ENCODE measurements around the gene PNCK. TPM values are rescaled to one million over a fixed set of nuclear protein-coding genes. Genes with fewer than 3 reads are reported as not detected.
"Not testable (repeated sequence)": the region's sequence is repeated elsewhere in the genome, so short reads cannot be mapped to it uniquely, and the experiment has no call there.

The PNCK gene
- total RNA-seq, 1 experiment from 2014 or later: 0.84 TPM

- H3K36me3 ChIP-seq (ENCODE audit: control insufficient read depth in 1 of 2, insufficient read depth in 2 of 2, low read length in 2 of 2); CTCF ChIA-PET; H3K79me2 ChIP-seq (ENCODE audit: insufficient read depth, low read length); H3K9me3 ChIP-seq (ENCODE audit: control insufficient read depth in 1 of 2, insufficient read depth in 1 of 2, low read depth in 1 of 2, low read length in 2 of 2); H3K27ac ChIP-seq (ENCODE audit: low read depth, low read length); POLR2A ChIA-PET; H3K9me2 ChIP-seq (ENCODE audit: insufficient read depth); H2AFZ ChIP-seq (ENCODE audit: low read depth, low read length, poor library complexity, severe bottlenecking); H4K20me1 ChIP-seq (ENCODE audit: insufficient read depth); RAD21 ChIA-PET (ENCODE audit: low non-redundant PET in 1 of 2, low total read pairs in 2 of 2, uncharacterized antibody in 2 of 2, unreplicated experiment in 2 of 2); intact Hi-C loops (cut with micrococcal nuclease); ATAC-seq; H3K9ac ChIP-seq (ENCODE audit: low read length); H3K4me3 ChIP-seq (replicated peaks in 1 of 2; ENCODE audit: low read depth in 1 of 2, low read length in 2 of 2); H3K27me3 ChIP-seq (ENCODE audit: insufficient read depth, low read length); H3K4me2 ChIP-seq (ENCODE audit: low read length); DNase-seq (ENCODE audit: low read depth, low spot score); BruUV-seq (replicated peaks): not testable (repeated sequence)
- H3K4me1 ChIP-seq (ENCODE audit: control insufficient read depth in 1 of 2, insufficient read depth in 2 of 2, low read length in 2 of 2): peaks cover 0 to 14% of the 10 kb centered on the region in 2 experiments; a peak in 2 of 4 replicates
Measured at GRCh38 chrX:153683486-153683885, 9.9 kb upstream of the PNCK start.

GRCh38 chrX:153681175-153681574, 7.6 kb upstream of the PNCK start:
- ATAC-seq (no peak), DNase-seq (ENCODE audit: low read depth, low spot score) (no peak)
- no peak overlapping the region for H3K27ac ChIP-seq (ENCODE audit: low read depth, low read length)
- no peak overlapping the region for H3K4me3 ChIP-seq (replicated peaks in 1 of 2; ENCODE audit: low read depth in 1 of 2, low read length in 2 of 2)
- no peak overlapping the region for H3K4me2 ChIP-seq (ENCODE audit: low read length)
- no peak overlapping the region for H3K9ac ChIP-seq (ENCODE audit: low read length)
- H3K36me3 ChIP-seq (ENCODE audit: control insufficient read depth in 1 of 2, insufficient read depth in 2 of 2, low read length in 2 of 2): no peaks in the 10 kb centered on the region
- intact Hi-C loops (cut with micrococcal nuclease): no loop called here
- H3K9me2 ChIP-seq (ENCODE audit: insufficient read depth): no peaks in the 10 kb centered on the region
- H3K79me2 ChIP-seq (ENCODE audit: insufficient read depth, low read length): no peaks in the 10 kb centered on the region
- no TSS peak for BruUV-seq (replicated peaks)
- no peaks in the 10 kb centered on the region for H3K27me3 ChIP-seq (ENCODE audit: insufficient read depth, low read length)
- peaks cover 0 to 2% of the 10 kb centered on the region in 2 experiments; a peak in 1 of 4 replicates for H3K4me1 ChIP-seq (ENCODE audit: control insufficient read depth in 1 of 2, insufficient read depth in 2 of 2, low read length in 2 of 2)
- ChIA-PET RAD21 (ENCODE audit: low non-redundant PET in 1 of 2, low total read pairs in 2 of 2, uncharacterized antibody in 2 of 2, unreplicated experiment in 2 of 2) (no interaction called here), CTCF (no interaction called here), POLR2A (no interaction called here)
- H2AFZ ChIP-seq (ENCODE audit: low read depth, low read length, poor library complexity, severe bottlenecking): no peak overlapping the region
- no peaks in the 10 kb centered on the region for H4K20me1 ChIP-seq (ENCODE audit: insufficient read depth)
- H3K9me3 ChIP-seq (ENCODE audit: control insufficient read depth in 1 of 2, insufficient read depth in 1 of 2, low read depth in 1 of 2, low read length in 2 of 2): no peaks in the 10 kb centered on the region
- TF ChIP-seq ZNF274 (IDR thresholded peaks at IDR 0.05; ENCODE audit: low read depth, low read length) (no peak), YY1 (IDR thresholded peaks at IDR 0.05; ENCODE audit: extremely low read depth, insufficient replicate concordance, low read depth, low read length) (no peak), REST (IDR thresholded peaks at IDR 0.05; ENCODE audit: low read depth) (no peak), EZH2 (IDR thresholded peaks at IDR 0.05) (no peak), JUND (IDR thresholded peaks at IDR 0.05) (no peak), POLR2A (IDR thresholded peaks at IDR 0.05; ENCODE audit: borderline replicate concordance, extremely low read depth, insufficient read depth, insufficient read length) (no peak), ATF3 (IDR thresholded peaks at IDR 0.05) (no peak), FOSL1 (IDR thresholded peaks at IDR 0.05; ENCODE audit: low read depth) (no peak), EGR1 (IDR thresholded peaks at IDR 0.05; ENCODE audit: low read depth) (no peak), CBX3 (IDR thresholded peaks at IDR 0.05; ENCODE audit: low read depth) (no peak), RAD21 (IDR thresholded peaks at IDR 0.05; ENCODE audit: low read depth) (no peak), TCF7L2 (IDR thresholded peaks at IDR 0.05; ENCODE audit: borderline replicate concordance, extremely low read depth, insufficient read depth, insufficient read length) (no peak), SIN3A (IDR thresholded peaks at IDR 0.05; ENCODE audit: low read depth) (no peak), ZBTB33 (IDR thresholded peaks at IDR 0.05; ENCODE audit: extremely low read depth, insufficient replicate concordance, low read length) (no peak), ELF1 (IDR thresholded peaks at IDR 0.05; ENCODE audit: borderline replicate concordance, low read depth) (no peak), EZH2phosphoT487 (IDR thresholded peaks at IDR 0.05; ENCODE audit: borderline replicate concordance) (no peak)
